Lower leg skin (tissue), 4 donors: ENCODE results near the gene OR11A1. TPM values are rescaled to one million over a fixed set of nuclear protein-coding genes. Genes with fewer than 3 reads are reported as not detected.

ENCODE experiments used
- DNase-seq, 2 donors: peaks; one replicate each; pipeline ENCODE4 v3.0.0-alpha.2; 2019; ENCODE audit warnings: low spot score in 2 of 2
- H3K4me3 ChIP-seq: fragments of 200-600 bp; sonication (generic); 2 replicates; pipeline ENCODE4 v1.5.1; 2017; ENCODE audit warnings: mild to moderate bottlenecking, low read depth; ENCODE audit not compliant: poor library complexity, severe bottlenecking
- CTCF ChIP-seq, 3 donors: fragments of 450-650 bp; IDR thresholded peaks; one replicate each; pipeline ENCODE4 v1.5.1; 2016; ENCODE audit warnings: antibody characterized with exemption in 3 of 3, mild to moderate bottlenecking in 3 of 3, moderate library complexity in 2 of 3
- POLR2A ChIP-seq, 2 donors: fragments of 450-650 bp; IDR thresholded peaks; one replicate each; pipeline ENCODE4 v1.6.1; 2016 to 2017; ENCODE audit warnings: antibody characterized with exemption in 2 of 2, mild to moderate bottlenecking in 1 of 2, moderate library complexity in 1 of 2
- WGBS, 2 donors: methylation state at CpG; one replicate each; pipeline ENCODE4 v1.1.5; 2018; 5-methylcytosine and 5-hydroxymethylcytosine counted together
- intact Hi-C: fragments of 100-400 bp; cut with DNase I; formaldehyde crosslinking; loops from one replicate; pipeline ENCODE4 v1.15.0; 2023; ENCODE audit warnings: low total_unique reads
- total RNA-seq, 4 donors: library from RNA; depleted of rRNA; stranded (reverse); fragments of >200 nt; gene quantifications; one replicate each; pipeline ENCODE4 v1.1.0, GENCODE V29; 2016

The OR11A1 gene
- total RNA-seq, 4 donors from 2014 or later, result not detected

DNA sequence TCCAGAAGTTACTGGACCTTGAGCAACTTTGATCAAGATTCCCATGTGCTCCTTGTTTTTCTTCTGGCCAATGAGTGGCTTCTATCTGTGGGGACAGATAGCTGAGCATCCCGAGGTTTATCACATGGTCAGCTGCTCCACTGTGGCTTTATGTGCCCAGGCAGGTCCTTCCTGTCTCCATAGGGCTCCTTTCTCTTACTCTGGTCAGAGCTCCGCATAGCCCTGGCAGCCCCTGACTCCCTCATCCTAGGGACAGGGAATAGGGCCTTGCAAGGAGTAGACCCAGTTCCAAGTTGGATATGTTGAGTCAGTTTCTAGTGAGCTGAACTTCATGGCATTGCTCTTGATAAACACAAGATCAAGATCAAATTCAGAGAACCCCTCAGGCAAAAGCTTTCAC, 37.3 kb upstream of the OR11A1 start:
- 68 to 77% methylated on average over 2 of the region's 2 CpGs for WGBS, 2 donors
- H3K4me3 ChIP-seq, result no peak overlapping the region
- intact Hi-C loops, result no loop called here
- no peak for DNase-seq
- no peak for TF ChIP-seq CTCF (IDR thresholded peaks at IDR 0.05)
- TF ChIP-seq POLR2A (IDR thresholded peaks at IDR 0.05), result no peak

- no peak overlapping the region for H3K4me3 ChIP-seq
- TF ChIP-seq CTCF (IDR thresholded peaks at IDR 0.05) (no peak), POLR2A (IDR thresholded peaks at IDR 0.05) (no peak)
- DNase-seq, result no peak
- 63 to 73% methylated on average over 2 of the region's 2 CpGs for WGBS, 2 donors
- intact Hi-C loops, result no loop called here
These were observed 36.4 kb upstream of the OR11A1 start for GRCh38 chr6:29493261-29493660.

- H3K4me3 ChIP-seq, result no peak overlapping the region
- intact Hi-C loops, result no loop called here
- no peak for TF ChIP-seq POLR2A (IDR thresholded peaks at IDR 0.05)
- WGBS, 2 donors, result 80% methylated on average over 4 of the region's 4 CpGs
- DNase-seq, result no peak
These were observed 34.7 kb upstream of the OR11A1 start for GRCh38 chr6:29491574-29491973.

- 69 to 89% methylated on average over 2 of the region's 2 CpGs for WGBS, 2 donors
- intact Hi-C loops, result no loop called here
- TF ChIP-seq POLR2A (IDR thresholded peaks at IDR 0.05) (no peak), CTCF (IDR thresholded peaks at IDR 0.05) (no peak)
- no peak overlapping the region for H3K4me3 ChIP-seq
- no peak for DNase-seq
These were observed 33.7 kb upstream of the OR11A1 start for GRCh38 chr6:29490552-29490951.

GRCh38 chr6:29490055-29490454, 33.2 kb upstream of the OR11A1 start:
- no peak overlapping the region for H3K4me3 ChIP-seq
- intact Hi-C loops, result no loop called here
- DNase-seq, result no peak
- TF ChIP-seq CTCF (IDR thresholded peaks at IDR 0.05), result no peak
- no peak for TF ChIP-seq POLR2A (IDR thresholded peaks at IDR 0.05)
- 73 to 83% methylated on average over 3 of the region's 3 CpGs for WGBS, 2 donors

DNA sequence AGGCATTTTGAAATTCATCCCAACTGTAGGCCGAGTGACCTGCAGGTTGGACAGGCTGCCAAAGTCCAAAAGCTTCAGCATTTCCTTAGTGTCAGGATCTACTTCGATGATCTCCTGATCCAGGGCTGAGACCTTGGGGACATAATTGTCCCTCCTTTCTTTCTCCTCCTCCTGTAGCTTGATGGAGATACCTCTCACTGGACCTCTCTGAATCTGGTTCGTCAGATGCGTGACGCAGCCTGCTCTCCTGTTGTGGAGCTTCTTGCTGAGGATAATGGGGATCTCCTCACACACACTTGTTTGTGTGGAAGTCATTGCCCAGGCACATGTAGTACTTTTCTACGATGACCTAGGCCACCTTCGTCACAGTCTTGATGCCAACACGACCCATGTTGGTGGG, 32.4 kb upstream of the OR11A1 start:
- intact Hi-C loops, result no loop called here
- H3K4me3 ChIP-seq, result no peak overlapping the region
- DNase-seq, result no peak
- WGBS, 2 donors, result 88 to 93% methylated on average over 8 of the region's 8 CpGs
- TF ChIP-seq POLR2A (IDR thresholded peaks at IDR 0.05) (no peak), CTCF (IDR thresholded peaks at IDR 0.05) (no peak)
